KG1 (cell line): ENCODE measurements around the gene SBF1.

Experiments
- DNase-seq: peaks from one replicate; lab custom pipeline; 2025; lab: John Stamatoyannopoulos, UW

Gene SBF1

GRCh38 chr22:50486561-50487289 lies 11.9 kb upstream of the SBF1 start, which contains the start of gene MIOX:
TSS of gene MIOX (plus strand) at chr22:50486859. CDS start at chr22:50486898, 39 bp downstream.
- DNase-seq, result no peak

- no peak for DNase-seq
Observed at GRCh38 chr22:50485221-50486131, 10.6 kb upstream of the SBF1 start.

- DNase-seq, result no peak
Observed at GRCh38 chr22:50483977-50484853, 9.4 kb upstream of the SBF1 start.

- DNase-seq, result no peak
Observed at GRCh38 chr22:50483556-50483955, 8.7 kb upstream of the SBF1 start.

- no peak for DNase-seq
Observed at GRCh38 chr22:50483106-50483505, 8.3 kb upstream of the SBF1 start.

- DNase-seq, result no peak
Observed at GRCh38 chr22:50482107-50483074, 7.6 kb upstream of the SBF1 start.

GRCh38 chr22:50481440-50482106 lies 6.7 kb upstream of the SBF1 start, which contains the start of gene ADM2:
TSS of gene ADM2 (plus strand) at chr22:50481543. CDS start at chr22:50481848, 305 bp downstream.
- no peak for DNase-seq

- DNase-seq, result no peak
Observed at GRCh38 chr22:50481045-50481439, 6.2 kb upstream of the SBF1 start.

GRCh38 chr22:50479721-50480120 lies 4.9 kb upstream of the SBF1 start:
- DNase-seq, result no peak

GRCh38 chr22:50477923-50478322 lies 3.1 kb upstream of the SBF1 start:
- no peak for DNase-seq

- no peak for DNase-seq
Observed at GRCh38 chr22:50476868-50477267, 2.0 kb upstream of the SBF1 start.

GRCh38 chr22:50475652-50476002 lies 792 bp upstream of the SBF1 start:
- no peak for DNase-seq

GRCh38 chr22:50473855-50474671 lies 772 bp downstream of the SBF1 start:
- no peak for DNase-seq

- no peak for DNase-seq
Observed at GRCh38 chr22:50473088-50473487, 1.7 kb downstream of the SBF1 start.

GRCh38 chr22:50471962-50472361 lies 2.9 kb downstream of the SBF1 start:
- DNase-seq, result no peak

- DNase-seq, result no peak
Observed at GRCh38 chr22:50471197-50471847, 3.5 kb downstream of the SBF1 start.

- DNase-seq, result no peak
Observed at GRCh38 chr22:50470491-50470890, 4.3 kb downstream of the SBF1 start.

- peak; percentile 97 for DNase-seq
Observed at GRCh38 chr22:50469377-50470305, 5.2 kb downstream of the SBF1 start.
